DOHH2 (cell line): Measurements from ENCODE around the gene ANGEL1.

ENCODE experiments used
- H3F3A ChIP-seq: fragments of 200-600 bp; sonication (generic), shearing (Covaris generic); 2 replicates; pipeline ENCODE4 v1.6.0; 2016; ENCODE audit warnings: antibody characterized with exemption, mild to moderate bottlenecking; ENCODE audit not compliant: control insufficient read depth, insufficient read depth
- H3K27ac ChIP-seq: fragments of 200-600 bp; sonication (generic); 2 replicates; pipeline ENCODE4 v1.5.1; 2014; ENCODE audit warnings: low read depth, mild to moderate bottlenecking, low read length, moderate library complexity
- H3K27me3 ChIP-seq: fragments of 200-600 bp; sonication (generic); 2 replicates; pipeline ENCODE4 v1.6.1; 2014; ENCODE audit warnings: mild to moderate bottlenecking, low read length, mixed read lengths; ENCODE audit not compliant: control insufficient read depth
- H3K36me3 ChIP-seq: fragments of 200-600 bp; sonication (generic); 2 replicates; pipeline ENCODE4 v1.6.1; 2014; ENCODE audit warnings: mild to moderate bottlenecking, low read length, moderate library complexity, mixed read lengths; ENCODE audit not compliant: control insufficient read depth
- H3K4me1 ChIP-seq: fragments of 200-600 bp; sonication (generic); 2 replicates; pipeline ENCODE4 v1.6.1; 2014; ENCODE audit warnings: mild to moderate bottlenecking, low read length, mixed read lengths; ENCODE audit not compliant: control insufficient read depth
- H3K4me2 ChIP-seq: fragments of 200-600 bp; sonication (generic); 2 replicates; pipeline ENCODE4 v1.6.0; 2014; ENCODE audit warnings: mild to moderate bottlenecking, low read length, moderate library complexity
- H3K4me3 ChIP-seq: fragments of 200-600 bp; sonication (generic); 2 replicates; pipeline ENCODE4 v1.5.1; 2014; ENCODE audit warnings: mild to moderate bottlenecking, low read length, mixed read lengths
- H3K79me2 ChIP-seq: fragments of 200-600 bp; sonication (generic); 2 replicates; pipeline ENCODE4 v1.6.1; 2014; ENCODE audit warnings: mild to moderate bottlenecking, low read length, mixed read lengths; ENCODE audit not compliant: control insufficient read depth
- H3K9me2 ChIP-seq: fragments of 200-600 bp; sonication (generic); replicated peaks from 2 replicates; pipeline ENCODE4 v1.6.1; 2014; ENCODE audit warnings: mild to moderate bottlenecking, low read length, mixed read lengths; ENCODE audit not compliant: control insufficient read depth
- H3K9me3 ChIP-seq: fragments of 200-600 bp; sonication (generic); 2 replicates; pipeline ENCODE4 v1.6.1; 2014; ENCODE audit warnings: antibody characterized with exemption, low read length, mixed read lengths; ENCODE audit not compliant: control insufficient read depth, insufficient read depth
- H4K20me1 ChIP-seq: fragments of 200-600 bp; sonication (generic); 2 replicates; pipeline ENCODE4 v1.6.0; 2014; ENCODE audit warnings: low read depth, mild to moderate bottlenecking, antibody characterized with exemption, low read length, moderate library complexity; ENCODE audit not compliant: control insufficient read depth, insufficient read depth
- EZH2phosphoT487 ChIP-seq: fragments of 200-600 bp; sonication (generic); IDR thresholded peaks from 2 replicates; pipeline ENCODE4 v1.6.1; 2017; ENCODE audit warnings: borderline replicate concordance, mild to moderate bottlenecking, antibody characterized with exemption, low read length, moderate library complexity, mixed read lengths
- TF ChIP-seq, protein P1 (sequence below): fragments of 200-600 bp; sonication (generic); IDR thresholded peaks from one replicate; pipeline ENCODE4 v1.5.1; 2014; ENCODE audit warnings: antibody characterized with exemption, mild to moderate bottlenecking, low read depth, low read length; ENCODE audit not compliant: poor library complexity, severe bottlenecking

Gene ANGEL1

DNA sequence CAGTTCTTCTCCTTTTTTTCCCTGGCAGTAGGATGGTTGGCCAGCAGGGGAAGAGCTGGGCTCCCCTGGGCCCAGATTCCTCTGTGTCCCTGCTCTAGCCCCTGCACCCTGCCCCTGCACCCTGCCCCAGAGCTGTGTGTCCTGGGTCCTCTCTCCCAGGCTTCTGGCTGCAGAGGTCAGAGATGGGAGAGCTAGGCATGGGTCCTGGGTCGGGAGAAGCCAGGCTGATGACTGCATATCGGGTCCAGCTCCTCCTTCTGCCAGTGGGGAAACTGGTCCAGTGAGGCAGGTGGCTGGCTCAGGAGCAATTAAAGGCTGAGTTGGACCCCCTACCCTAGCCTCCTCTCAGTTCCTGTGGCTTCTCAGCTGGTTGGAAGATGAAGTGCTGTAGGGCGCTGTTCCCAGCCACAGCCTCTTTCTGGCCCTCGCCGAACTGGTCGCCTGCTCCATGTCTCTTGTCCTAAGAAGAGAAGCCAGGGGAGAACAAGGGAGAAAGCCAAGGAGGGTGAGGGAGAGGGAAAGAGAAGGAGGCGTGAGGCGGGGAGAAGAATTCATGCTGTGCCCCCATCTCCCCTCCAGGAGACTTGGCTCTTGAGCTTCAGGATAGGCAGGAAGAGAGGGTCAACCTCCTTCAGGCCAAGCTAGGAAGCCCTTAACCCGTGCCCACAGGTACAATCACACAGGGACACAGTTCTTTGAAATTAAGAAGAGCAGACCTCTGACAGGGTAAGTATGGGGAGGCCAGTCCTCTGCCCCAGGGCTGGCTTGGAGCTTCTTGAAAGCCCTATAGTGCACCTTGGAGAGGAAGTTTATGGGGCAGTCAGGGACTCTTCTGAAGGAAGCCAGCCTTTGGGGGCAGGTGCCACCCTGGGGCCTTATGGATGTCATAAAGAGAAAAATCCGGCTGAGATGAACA, 41.9 kb downstream of the ANGEL1 start:
- Histone ChIP-seq H3K4me3 (no peak overlapping the region), H3K27me3 (peaks cover 12% of the 10 kb centered on the region), H3K27ac (no peak overlapping the region), H3K36me3 (no peaks in the 10 kb centered on the region), H3K79me2 (no peaks in the 10 kb centered on the region), H3K9me3 (no peaks in the 10 kb centered on the region), H4K20me1 (no peaks in the 10 kb centered on the region), H3K9me2 (no peaks in the 10 kb centered on the region), H3K4me2 (no peak overlapping the region), H3K4me1 (peaks cover 10% of the 10 kb centered on the region), H3F3A (no peaks in the 10 kb centered on the region)
- TF ChIP-seq EZH2phosphoT487: no peak
- TF ChIP-seq, protein P1, sequence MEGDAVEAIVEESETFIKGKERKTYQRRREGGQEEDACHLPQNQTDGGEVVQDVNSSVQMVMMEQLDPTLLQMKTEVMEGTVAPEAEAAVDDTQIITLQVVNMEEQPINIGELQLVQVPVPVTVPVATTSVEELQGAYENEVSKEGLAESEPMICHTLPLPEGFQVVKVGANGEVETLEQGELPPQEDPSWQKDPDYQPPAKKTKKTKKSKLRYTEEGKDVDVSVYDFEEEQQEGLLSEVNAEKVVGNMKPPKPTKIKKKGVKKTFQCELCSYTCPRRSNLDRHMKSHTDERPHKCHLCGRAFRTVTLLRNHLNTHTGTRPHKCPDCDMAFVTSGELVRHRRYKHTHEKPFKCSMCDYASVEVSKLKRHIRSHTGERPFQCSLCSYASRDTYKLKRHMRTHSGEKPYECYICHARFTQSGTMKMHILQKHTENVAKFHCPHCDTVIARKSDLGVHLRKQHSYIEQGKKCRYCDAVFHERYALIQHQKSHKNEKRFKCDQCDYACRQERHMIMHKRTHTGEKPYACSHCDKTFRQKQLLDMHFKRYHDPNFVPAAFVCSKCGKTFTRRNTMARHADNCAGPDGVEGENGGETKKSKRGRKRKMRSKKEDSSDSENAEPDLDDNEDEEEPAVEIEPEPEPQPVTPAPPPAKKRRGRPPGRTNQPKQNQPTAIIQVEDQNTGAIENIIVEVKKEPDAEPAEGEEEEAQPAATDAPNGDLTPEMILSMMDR: no peak

DNA sequence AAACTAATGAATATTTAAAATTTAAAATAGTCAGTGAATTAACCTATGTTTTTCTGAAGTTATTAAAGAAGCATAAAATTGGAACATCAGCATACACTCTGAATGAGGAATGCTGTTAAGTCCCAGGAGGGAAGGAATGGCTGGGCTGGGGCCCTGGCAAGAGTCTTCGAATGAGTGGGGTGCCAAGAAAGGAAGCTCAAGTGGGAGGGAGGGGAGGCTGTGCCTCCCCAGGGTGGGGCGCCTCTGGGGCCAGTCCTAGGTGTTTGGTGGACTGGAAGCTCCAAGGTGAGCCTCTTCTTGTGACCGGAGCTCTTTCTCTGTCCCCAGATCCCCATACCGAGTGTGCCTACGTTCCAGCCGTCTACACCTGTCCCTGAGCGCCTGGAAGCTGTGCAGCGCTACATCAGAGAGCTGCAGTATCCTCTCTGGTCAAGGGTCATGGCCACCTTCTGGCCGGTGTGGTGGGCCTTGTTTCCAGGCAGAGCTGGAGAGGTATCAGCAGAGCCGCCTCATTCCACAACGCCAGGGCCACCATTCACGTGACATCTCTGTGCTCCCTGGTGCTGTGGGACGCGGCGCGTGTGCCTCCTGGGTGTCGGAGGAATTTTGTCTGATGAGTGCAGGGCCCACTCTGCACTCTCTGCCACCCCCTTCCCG, 42.9 kb downstream of the ANGEL1 start:
- Histone ChIP-seq H3K4me2 (no peak overlapping the region), H4K20me1 (no peaks in the 10 kb centered on the region), H3K79me2 (no peaks in the 10 kb centered on the region), H3K4me3 (no peak overlapping the region), H3K4me1 (peaks cover 10% of the 10 kb centered on the region), H3F3A (no peaks in the 10 kb centered on the region), H3K27ac (no peak overlapping the region), H3K9me3 (no peaks in the 10 kb centered on the region), H3K27me3 (peaks cover 12% of the 10 kb centered on the region), H3K36me3 (no peaks in the 10 kb centered on the region), H3K9me2 (no peaks in the 10 kb centered on the region)
- TF ChIP-seq EZH2phosphoT487: no peak
- TF ChIP-seq, protein P1: no peak

DNA sequence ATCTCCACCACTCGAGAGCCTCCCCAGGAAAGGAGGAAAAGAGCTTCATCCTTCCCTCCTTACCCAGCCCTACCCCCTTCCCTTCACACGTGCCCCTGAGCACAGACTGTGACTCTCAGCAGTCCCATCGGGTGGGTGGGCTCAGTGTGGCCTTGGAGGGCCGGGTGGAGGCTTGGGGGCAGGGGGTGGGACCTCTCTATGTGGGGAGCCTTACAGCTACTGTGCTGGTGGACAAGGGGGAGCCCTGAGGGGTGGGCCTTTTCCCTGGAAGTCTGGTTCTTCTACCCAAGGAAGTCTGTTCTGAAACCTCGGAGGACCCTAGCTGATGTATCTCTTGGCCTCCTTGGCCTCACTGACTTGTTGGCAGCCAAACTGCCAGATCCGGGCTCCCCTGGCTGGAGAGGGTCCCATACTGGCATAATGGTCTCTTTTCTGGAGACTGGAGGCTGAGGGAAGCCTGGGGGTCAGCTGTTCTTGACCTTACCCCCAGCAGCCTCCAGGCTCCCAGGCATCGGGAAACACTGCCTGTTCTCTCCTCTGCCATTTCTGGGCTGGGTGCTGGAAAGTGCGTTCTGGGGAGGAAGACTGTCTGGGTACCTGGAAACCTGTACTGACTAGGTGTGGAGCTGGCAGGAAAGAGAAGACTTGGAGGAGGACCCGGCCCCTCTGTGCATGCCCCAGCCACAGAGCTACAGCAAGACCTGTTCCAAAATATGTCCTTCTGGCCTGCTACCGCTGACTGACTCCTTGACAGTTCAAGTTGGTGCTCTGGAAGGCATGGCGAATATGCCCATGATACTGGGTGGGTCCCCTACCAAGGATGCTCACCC, 43.8 kb downstream of the ANGEL1 start:
- Histone ChIP-seq H3K36me3 (no peaks in the 10 kb centered on the region), H3K27me3 (peaks cover 12% of the 10 kb centered on the region), H3K4me3 (no peak overlapping the region), H3K4me1 (peaks cover 10% of the 10 kb centered on the region), H3K27ac (no peak overlapping the region), H3K79me2 (no peaks in the 10 kb centered on the region), H3K9me2 (no peaks in the 10 kb centered on the region), H3K9me3 (no peaks in the 10 kb centered on the region), H4K20me1 (no peaks in the 10 kb centered on the region), H3K4me2 (peak overlapping the region; percentile 11), H3F3A (no peaks in the 10 kb centered on the region; the same call in 1 of the 2 replicates)
- TF ChIP-seq EZH2phosphoT487: no peak
